ENCODE data around the gene LAMTOR3. TPM values are rescaled to one million over a fixed set of nuclear protein-coding genes. Genes with fewer than 3 reads are reported as not detected.

The LAMTOR3 gene
- total RNA-seq, 2 donors from 2014 or later = 51.6 to 78.7 TPM

DNA sequence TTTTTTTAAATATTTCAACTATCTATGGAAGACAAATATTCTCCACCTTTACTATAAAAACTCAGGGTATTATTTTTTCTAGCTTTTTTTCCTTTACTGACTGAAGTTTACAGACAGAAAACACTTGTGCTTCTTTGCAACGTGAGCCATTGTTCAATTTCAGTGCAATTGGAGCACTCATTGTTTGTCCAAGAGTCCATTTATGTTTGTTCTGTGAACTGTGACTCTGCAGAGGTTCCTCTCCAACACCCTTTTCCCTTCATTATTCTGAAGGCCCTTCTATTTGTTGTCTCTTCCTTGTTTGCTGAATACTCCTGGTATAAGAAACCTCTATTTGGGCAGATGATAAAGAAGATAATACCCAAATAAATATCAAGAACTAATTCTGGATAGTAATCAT is 40.2 kb downstream of the LAMTOR3 start:
- WGBS = 42% methylated on average over 1 of the region's 1 CpG
- Histone ChIP-seq H3K27ac (no peak overlapping the region), H3K4me1 (replicated peaks) (no peaks in the 10 kb centered on the region), H3K27me3 (replicated peaks; ENCODE audit: insufficient read depth) (no peaks in the 10 kb centered on the region), H3K9me3 (no peaks in the 10 kb centered on the region), H3K36me3 (no peaks in the 10 kb centered on the region), H3K4me3 (no peak overlapping the region)
- no peak for DNase-seq (ENCODE audit: low spot score)
- no peak for TF ChIP-seq POLR2A (IDR thresholded peaks at IDR 0.05)
- intact Hi-C loops (cut with DNase I) = no loop called here

DNA sequence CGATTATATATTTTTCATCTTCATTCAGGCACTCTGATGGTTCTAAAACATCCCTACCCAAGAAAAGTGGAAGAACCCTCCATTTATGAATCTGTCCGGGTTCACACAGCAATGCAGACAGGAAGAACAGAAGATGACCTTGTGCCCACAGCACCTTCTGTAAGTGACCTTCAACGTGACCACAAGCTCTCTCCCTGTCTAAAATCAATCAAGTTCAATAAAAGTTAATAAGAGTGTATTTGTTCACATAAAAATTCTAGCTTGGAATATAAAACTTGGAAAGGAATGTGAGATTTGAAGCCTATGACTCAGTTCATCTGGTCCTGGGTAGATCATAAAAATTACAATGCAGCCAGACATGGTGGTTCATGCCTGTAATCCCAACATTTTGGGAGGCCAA is 41.0 kb downstream of the LAMTOR3 start:
- intact Hi-C loops (cut with DNase I) = no loop called here
- Histone ChIP-seq H3K4me3 (no peak overlapping the region), H3K4me1 (replicated peaks) (no peaks in the 10 kb centered on the region), H3K9me3 (no peaks in the 10 kb centered on the region), H3K36me3 (no peaks in the 10 kb centered on the region), H3K27ac (no peak overlapping the region), H3K27me3 (replicated peaks; ENCODE audit: insufficient read depth) (no peaks in the 10 kb centered on the region)
- WGBS = 82% methylated on average over 3 of the region's 3 CpGs
- TF ChIP-seq POLR2AphosphoS5 (IDR thresholded peaks at IDR 0.05) (no peak), POLR2A (IDR thresholded peaks at IDR 0.05) (no peak)
- TF ChIP-seq, protein P1, sequence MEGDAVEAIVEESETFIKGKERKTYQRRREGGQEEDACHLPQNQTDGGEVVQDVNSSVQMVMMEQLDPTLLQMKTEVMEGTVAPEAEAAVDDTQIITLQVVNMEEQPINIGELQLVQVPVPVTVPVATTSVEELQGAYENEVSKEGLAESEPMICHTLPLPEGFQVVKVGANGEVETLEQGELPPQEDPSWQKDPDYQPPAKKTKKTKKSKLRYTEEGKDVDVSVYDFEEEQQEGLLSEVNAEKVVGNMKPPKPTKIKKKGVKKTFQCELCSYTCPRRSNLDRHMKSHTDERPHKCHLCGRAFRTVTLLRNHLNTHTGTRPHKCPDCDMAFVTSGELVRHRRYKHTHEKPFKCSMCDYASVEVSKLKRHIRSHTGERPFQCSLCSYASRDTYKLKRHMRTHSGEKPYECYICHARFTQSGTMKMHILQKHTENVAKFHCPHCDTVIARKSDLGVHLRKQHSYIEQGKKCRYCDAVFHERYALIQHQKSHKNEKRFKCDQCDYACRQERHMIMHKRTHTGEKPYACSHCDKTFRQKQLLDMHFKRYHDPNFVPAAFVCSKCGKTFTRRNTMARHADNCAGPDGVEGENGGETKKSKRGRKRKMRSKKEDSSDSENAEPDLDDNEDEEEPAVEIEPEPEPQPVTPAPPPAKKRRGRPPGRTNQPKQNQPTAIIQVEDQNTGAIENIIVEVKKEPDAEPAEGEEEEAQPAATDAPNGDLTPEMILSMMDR (IDR thresholded peaks at IDR 0.05) = no peak
- DNase-seq (ENCODE audit: low spot score) = no peak

DNA sequence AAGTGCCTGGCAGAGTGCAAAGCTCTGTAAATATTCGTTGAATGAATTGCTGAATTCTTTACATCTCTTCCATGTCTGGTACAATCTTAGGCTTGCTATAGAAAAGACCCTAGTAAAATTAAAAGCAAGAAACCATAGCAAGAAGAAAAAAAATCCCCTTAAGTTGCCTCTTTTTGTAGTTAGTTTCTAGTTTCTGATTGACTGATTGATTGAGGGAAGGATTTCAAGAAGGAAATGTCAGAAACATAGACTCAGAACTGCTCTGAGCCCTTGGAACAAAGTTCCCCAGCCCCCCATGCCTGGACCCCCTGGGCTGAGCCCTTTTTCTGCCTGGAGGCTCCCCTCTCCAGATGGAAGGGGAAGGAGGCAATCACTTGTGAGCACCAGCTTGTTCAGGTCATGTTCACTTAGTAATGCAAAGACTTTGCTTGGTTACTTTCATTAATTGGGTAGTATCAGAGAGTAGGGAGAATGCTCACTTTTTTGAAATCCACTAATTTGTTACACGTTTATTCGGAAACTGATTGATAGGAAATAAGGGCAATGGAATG is 42.0 kb downstream of the LAMTOR3 start:
- DNase-seq (ENCODE audit: low spot score) = no peak
- Histone ChIP-seq H3K36me3 (no peaks in the 10 kb centered on the region), H3K9me3 (no peaks in the 10 kb centered on the region), H3K27me3 (replicated peaks; ENCODE audit: insufficient read depth) (no peaks in the 10 kb centered on the region), H3K4me3 (no peak overlapping the region), H3K4me1 (replicated peaks) (no peaks in the 10 kb centered on the region), H3K27ac (no peak overlapping the region)
- intact Hi-C loops (cut with DNase I) = no loop called here
- WGBS = 78% methylated on average over 3 of the region's 3 CpGs
- TF ChIP-seq, protein P1 (IDR thresholded peaks at IDR 0.05) = no peak
- no peak for TF ChIP-seq POLR2AphosphoS5 (IDR thresholded peaks at IDR 0.05)
- no peak for TF ChIP-seq POLR2A (IDR thresholded peaks at IDR 0.05)

DNA sequence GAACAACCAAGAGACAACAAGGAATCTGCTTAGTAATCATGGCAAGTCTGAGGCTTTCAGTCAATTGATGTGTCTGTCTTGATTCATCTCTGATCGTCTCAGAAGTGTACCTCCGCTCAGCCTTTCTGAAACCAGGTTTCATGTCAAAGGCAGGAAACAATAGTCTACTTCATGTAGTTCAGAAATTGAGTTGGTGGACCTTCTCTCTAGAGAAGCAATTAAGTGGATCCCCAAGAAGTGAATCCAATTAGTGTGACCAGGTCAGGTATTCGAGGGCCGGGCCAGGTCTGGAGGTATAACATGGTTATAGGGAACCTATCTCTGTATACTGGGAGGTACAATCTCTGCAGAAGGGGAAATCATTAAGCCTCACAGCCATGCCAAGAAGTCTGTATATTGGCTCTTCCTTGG is 45.6 kb downstream of the LAMTOR3 start:
- DNase-seq (ENCODE audit: low spot score) = no peak
- intact Hi-C loops (cut with DNase I) = no loop called here
- Histone ChIP-seq H3K4me3 (no peak overlapping the region), H3K27me3 (replicated peaks; ENCODE audit: insufficient read depth) (no peaks in the 10 kb centered on the region), H3K27ac (no peak overlapping the region), H3K9me3 (no peaks in the 10 kb centered on the region), H3K4me1 (replicated peaks) (no peaks in the 10 kb centered on the region), H3K36me3 (no peaks in the 10 kb centered on the region)
- no peak for TF ChIP-seq POLR2A (IDR thresholded peaks at IDR 0.05)
- no peak for TF ChIP-seq POLR2AphosphoS5 (IDR thresholded peaks at IDR 0.05)
- TF ChIP-seq, protein P1 (IDR thresholded peaks at IDR 0.05) = no peak
- WGBS = 98% methylated on average over 4 of the region's 4 CpGs

DNA sequence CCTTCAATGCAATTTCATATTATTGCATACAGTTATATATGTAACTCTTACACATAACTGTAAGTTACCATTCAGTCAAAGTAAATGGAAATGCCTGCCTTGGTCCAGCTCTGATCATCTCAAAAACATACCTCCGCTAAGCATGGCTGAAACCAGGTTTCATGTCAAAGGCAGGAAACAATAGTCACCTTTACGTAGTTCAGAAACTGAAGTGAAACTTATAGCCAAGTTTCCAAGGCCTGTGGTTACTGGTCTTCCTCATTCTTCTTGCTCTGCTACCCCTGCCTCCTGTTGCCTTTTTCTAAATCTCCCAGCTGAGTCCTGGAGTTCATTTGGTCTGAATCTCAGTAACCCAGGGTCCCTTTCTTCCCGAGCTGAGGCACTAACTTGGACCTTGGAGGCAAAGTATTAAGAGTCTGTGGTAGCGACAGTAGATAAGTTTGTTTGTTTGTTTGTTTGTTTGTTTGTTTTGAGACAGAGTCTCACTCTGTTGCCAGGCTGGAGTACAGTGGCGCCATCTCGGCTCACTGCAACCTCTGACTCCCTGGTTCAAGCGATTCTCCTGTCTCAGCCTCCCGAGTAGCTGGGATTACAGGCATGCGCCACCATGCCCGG is 46.8 kb downstream of the LAMTOR3 start:
- no peaks in the 10 kb centered on the region for H3K9me3 ChIP-seq
- H3K27ac ChIP-seq = no peak overlapping the region
- DNase-seq (ENCODE audit: low spot score) = no peak
- no peaks in the 10 kb centered on the region for H3K36me3 ChIP-seq
- H3K4me1 ChIP-seq (replicated peaks) = no peaks in the 10 kb centered on the region
- WGBS = 81% methylated on average over 10 of the region's 10 CpGs
- H3K27me3 ChIP-seq (replicated peaks; ENCODE audit: insufficient read depth) = no peaks in the 10 kb centered on the region
- TF ChIP-seq POLR2A (IDR thresholded peaks at IDR 0.05) (no peak), POLR2AphosphoS5 (IDR thresholded peaks at IDR 0.05) (no peak)
- TF ChIP-seq, protein P1 (IDR thresholded peaks at IDR 0.05) = no peak
- intact Hi-C loops (cut with DNase I) = no loop called here
- H3K4me3 ChIP-seq = no peak overlapping the region
